GM21447 (cell line): ENCODE measurements around the gene ARHGEF17.
A peak's percentile ranks its signal among the peaks of the same experiment; 100 is the strongest.

Experiments used
- ATAC-seq: cut with Tn5 transposase; IDR thresholded peaks from one replicate; pipeline ENCODE4 v1.9.1; 2021; ENCODE audit not compliant: unreplicated experiment

The ARHGEF17 gene

GRCh38 chr11:73313652-73314051, 5.6 kb downstream of the ARHGEF17 start:
- no peak for ATAC-seq

GRCh38 chr11:73314117-73314961, 6.3 kb downstream of the ARHGEF17 start:
- ATAC-seq = peak; percentile 45

- ATAC-seq = no peak
These were observed 7.4 kb downstream of the ARHGEF17 start for GRCh38 chr11:73315293-73316020.

- ATAC-seq = no peak
These were observed 8.3 kb downstream of the ARHGEF17 start for GRCh38 chr11:73316422-73316821.

GRCh38 chr11:73317373-73317772, 9.3 kb downstream of the ARHGEF17 start:
- ATAC-seq = no peak

GRCh38 chr11:73317803-73318202, 9.7 kb downstream of the ARHGEF17 start:
- ATAC-seq = no peak

- ATAC-seq = no peak
These were observed 10.5 kb downstream of the ARHGEF17 start for GRCh38 chr11:73318501-73319011.

- no peak for ATAC-seq
These were observed 12.9 kb downstream of the ARHGEF17 start for GRCh38 chr11:73320763-73321603.

GRCh38 chr11:73321604-73322381, 13.7 kb downstream of the ARHGEF17 start:
- no peak for ATAC-seq

- no peak for ATAC-seq
These were observed 14.6 kb downstream of the ARHGEF17 start for GRCh38 chr11:73322382-73323306.

GRCh38 chr11:73323464-73323863, 15.4 kb downstream of the ARHGEF17 start:
- ATAC-seq = no peak

- no peak for ATAC-seq
These were observed 16.0 kb downstream of the ARHGEF17 start for GRCh38 chr11:73324116-73324515.

- no peak for ATAC-seq
These were observed 16.6 kb downstream of the ARHGEF17 start for GRCh38 chr11:73324665-73325035.

GRCh38 chr11:73325036-73325981, 17.2 kb downstream of the ARHGEF17 start:
- ATAC-seq = peak; percentile 62

- ATAC-seq = no peak
These were observed 19.1 kb downstream of the ARHGEF17 start for GRCh38 chr11:73326929-73327811.

- ATAC-seq = no peak
These were observed 19.8 kb downstream of the ARHGEF17 start for GRCh38 chr11:73327812-73328364.

- ATAC-seq = no peak
These were observed 22.6 kb downstream of the ARHGEF17 start for GRCh38 chr11:73330569-73331093.
